Liver (tissue), 3 donors: ENCODE results near the gene NGF.

Experiments used
- EGR1 ChIP-seq, 2 donors: IDR thresholded peaks; 2 replicates each; pipeline ENCODE4 v1.6.1; 2016 to 2018; ENCODE audit warnings: antibody characterized with exemption in 2 of 2, low read depth in 2 of 2
- FOXA1 ChIP-seq: IDR thresholded peaks from 2 replicates; pipeline ENCODE4 v1.6.1; 2016; ENCODE audit warnings: antibody characterized with exemption
- JUND ChIP-seq, 2 donors: IDR thresholded peaks; 2 replicates each; pipeline ENCODE4 v1.6.1; 2016; ENCODE audit warnings: antibody characterized with exemption in 2 of 2
- RXRA ChIP-seq, 2 donors: IDR thresholded peaks; 2 replicates each; pipeline ENCODE4 v1.6.1; 2017 to 2018; ENCODE audit warnings: antibody characterized with exemption in 2 of 2, mild to moderate bottlenecking in 1 of 2
- TF ChIP-seq, protein P1 (sequence below): fragments of 150-350 bp; IDR thresholded peaks from 2 replicates; pipeline ENCODE4 v1.5.1; 2017; ENCODE audit warnings: improper control_type of control experiment, low read depth, low read length; ENCODE audit not compliant: missing input control
- TF ChIP-seq, protein P2 (sequence below): IDR thresholded peaks from 2 replicates; pipeline ENCODE4 v1.6.1; 2016; ENCODE audit warnings: antibody characterized with exemption, mild to moderate bottlenecking
- TF ChIP-seq, protein P3 (sequence below): IDR thresholded peaks from 2 replicates; pipeline ENCODE4 v1.6.1; 2016; ENCODE audit warnings: antibody characterized with exemption
- TF ChIP-seq, protein P4 (sequence below): IDR thresholded peaks from 2 replicates; pipeline ENCODE4 v1.6.1; 2016; ENCODE audit warnings: antibody characterized with exemption
- donor health status: healthy.
- donor health status: healthy.

DNA sequence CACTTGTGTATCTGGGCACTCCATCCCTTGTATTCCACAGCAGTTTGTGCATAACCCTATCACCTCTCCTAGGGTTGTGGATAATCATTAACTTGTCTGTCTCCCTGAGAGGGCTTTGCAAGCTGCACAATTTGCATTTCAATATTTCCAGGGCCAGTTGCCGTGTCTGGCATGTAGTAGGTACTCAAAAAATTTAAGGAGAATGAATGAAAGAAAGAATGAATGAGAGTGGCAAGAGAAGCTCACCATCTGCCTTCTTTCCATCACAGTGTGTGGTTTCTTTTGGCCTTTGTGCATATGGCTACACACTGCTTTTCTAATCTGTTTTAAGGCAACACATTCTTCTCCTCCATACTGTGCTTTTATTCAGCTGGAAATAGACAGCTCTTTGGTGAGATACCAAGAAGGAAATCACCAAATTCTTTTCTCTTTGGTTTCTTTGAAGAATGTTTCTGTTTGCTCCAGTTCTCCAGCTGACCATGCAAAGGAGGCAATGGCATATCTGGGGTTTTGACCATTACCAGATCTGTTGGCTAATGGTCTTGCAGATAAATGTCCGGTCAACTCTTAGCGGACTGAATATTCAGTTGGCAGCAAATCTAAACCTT is 49.4 kb downstream of the NGF start:
- TF ChIP-seq JUND (IDR thresholded peaks at IDR 0.05) (no peak), FOXA1 (no peak), EGR1 (IDR thresholded peaks at IDR 0.05; ENCODE audit: low read depth in 2 of 2) (no peak), RXRA (IDR thresholded peaks at IDR 0.05) (no peak)
- TF ChIP-seq, protein P1, sequence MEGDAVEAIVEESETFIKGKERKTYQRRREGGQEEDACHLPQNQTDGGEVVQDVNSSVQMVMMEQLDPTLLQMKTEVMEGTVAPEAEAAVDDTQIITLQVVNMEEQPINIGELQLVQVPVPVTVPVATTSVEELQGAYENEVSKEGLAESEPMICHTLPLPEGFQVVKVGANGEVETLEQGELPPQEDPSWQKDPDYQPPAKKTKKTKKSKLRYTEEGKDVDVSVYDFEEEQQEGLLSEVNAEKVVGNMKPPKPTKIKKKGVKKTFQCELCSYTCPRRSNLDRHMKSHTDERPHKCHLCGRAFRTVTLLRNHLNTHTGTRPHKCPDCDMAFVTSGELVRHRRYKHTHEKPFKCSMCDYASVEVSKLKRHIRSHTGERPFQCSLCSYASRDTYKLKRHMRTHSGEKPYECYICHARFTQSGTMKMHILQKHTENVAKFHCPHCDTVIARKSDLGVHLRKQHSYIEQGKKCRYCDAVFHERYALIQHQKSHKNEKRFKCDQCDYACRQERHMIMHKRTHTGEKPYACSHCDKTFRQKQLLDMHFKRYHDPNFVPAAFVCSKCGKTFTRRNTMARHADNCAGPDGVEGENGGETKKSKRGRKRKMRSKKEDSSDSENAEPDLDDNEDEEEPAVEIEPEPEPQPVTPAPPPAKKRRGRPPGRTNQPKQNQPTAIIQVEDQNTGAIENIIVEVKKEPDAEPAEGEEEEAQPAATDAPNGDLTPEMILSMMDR: no peak
- TF ChIP-seq, protein P2, sequence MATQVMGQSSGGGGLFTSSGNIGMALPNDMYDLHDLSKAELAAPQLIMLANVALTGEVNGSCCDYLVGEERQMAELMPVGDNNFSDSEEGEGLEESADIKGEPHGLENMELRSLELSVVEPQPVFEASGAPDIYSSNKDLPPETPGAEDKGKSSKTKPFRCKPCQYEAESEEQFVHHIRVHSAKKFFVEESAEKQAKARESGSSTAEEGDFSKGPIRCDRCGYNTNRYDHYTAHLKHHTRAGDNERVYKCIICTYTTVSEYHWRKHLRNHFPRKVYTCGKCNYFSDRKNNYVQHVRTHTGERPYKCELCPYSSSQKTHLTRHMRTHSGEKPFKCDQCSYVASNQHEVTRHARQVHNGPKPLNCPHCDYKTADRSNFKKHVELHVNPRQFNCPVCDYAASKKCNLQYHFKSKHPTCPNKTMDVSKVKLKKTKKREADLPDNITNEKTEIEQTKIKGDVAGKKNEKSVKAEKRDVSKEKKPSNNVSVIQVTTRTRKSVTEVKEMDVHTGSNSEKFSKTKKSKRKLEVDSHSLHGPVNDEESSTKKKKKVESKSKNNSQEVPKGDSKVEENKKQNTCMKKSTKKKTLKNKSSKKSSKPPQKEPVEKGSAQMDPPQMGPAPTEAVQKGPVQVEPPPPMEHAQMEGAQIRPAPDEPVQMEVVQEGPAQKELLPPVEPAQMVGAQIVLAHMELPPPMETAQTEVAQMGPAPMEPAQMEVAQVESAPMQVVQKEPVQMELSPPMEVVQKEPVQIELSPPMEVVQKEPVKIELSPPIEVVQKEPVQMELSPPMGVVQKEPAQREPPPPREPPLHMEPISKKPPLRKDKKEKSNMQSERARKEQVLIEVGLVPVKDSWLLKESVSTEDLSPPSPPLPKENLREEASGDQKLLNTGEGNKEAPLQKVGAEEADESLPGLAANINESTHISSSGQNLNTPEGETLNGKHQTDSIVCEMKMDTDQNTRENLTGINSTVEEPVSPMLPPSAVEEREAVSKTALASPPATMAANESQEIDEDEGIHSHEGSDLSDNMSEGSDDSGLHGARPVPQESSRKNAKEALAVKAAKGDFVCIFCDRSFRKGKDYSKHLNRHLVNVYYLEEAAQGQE: no peak
- TF ChIP-seq, protein P3, sequence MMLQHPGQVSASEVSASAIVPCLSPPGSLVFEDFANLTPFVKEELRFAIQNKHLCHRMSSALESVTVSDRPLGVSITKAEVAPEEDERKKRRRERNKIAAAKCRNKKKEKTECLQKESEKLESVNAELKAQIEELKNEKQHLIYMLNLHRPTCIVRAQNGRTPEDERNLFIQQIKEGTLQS: no peak
- TF ChIP-seq, protein P4, sequence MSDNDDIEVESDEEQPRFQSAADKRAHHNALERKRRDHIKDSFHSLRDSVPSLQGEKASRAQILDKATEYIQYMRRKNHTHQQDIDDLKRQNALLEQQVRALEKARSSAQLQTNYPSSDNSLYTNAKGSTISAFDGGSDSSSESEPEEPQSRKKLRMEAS: no peak
